Mammary epithelial cell (primary cell): ENCODE measurements around the gene SLC1A2.

Source experiments
- EZH2 ChIP-seq: IDR thresholded peaks from 2 replicates; pipeline ENCODE4 v1.6.1; 2012; ENCODE audit warnings: low read length, inconsistent platforms, borderline replicate concordance
- TF ChIP-seq, protein P1 (sequence below), 2 donors: IDR thresholded peaks in 1 of 2; conservative IDR thresholded peaks in 1 of 2; 2 replicates each; pipeline ENCODE4 v1.5.1; 2011 to 2012; ENCODE audit warnings: inconsistent platforms in 2 of 2, low read length in 2 of 2, mild to moderate bottlenecking in 2 of 2, control low read depth in 1 of 2, low read depth in 1 of 2; ENCODE audit not compliant: insufficient read depth in 1 of 2; ENCODE audit errors: extremely low read depth in 1 of 2

DNA sequence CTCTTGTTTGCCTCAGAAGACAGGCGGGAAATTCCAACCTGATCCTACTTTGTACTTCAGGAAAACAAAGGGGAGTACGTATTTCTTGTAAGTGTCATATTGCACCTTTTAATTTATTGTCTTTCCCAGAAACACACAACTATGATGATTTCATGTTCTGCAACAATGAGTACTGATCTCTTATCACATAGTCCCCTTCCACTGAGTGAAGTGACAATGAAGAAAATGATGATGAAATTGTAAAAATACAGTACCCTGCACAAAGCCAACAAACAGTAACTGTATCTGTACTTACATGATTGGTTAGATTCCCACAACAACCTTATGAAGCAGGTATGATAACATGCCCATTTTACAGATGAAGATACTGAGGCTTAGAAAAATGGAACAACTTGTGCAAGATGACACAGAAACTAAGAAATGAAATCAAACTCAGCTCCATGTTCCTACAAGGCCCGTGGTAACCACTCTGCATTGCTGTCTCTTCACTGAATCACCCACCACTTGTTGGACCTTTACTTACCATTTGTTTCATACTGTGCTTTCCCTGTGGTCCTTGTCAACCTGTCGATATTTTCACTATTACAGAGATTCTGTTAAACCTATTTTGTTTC is 37.5 kb downstream of the SLC1A2 start:
- TF ChIP-seq, protein P1, sequence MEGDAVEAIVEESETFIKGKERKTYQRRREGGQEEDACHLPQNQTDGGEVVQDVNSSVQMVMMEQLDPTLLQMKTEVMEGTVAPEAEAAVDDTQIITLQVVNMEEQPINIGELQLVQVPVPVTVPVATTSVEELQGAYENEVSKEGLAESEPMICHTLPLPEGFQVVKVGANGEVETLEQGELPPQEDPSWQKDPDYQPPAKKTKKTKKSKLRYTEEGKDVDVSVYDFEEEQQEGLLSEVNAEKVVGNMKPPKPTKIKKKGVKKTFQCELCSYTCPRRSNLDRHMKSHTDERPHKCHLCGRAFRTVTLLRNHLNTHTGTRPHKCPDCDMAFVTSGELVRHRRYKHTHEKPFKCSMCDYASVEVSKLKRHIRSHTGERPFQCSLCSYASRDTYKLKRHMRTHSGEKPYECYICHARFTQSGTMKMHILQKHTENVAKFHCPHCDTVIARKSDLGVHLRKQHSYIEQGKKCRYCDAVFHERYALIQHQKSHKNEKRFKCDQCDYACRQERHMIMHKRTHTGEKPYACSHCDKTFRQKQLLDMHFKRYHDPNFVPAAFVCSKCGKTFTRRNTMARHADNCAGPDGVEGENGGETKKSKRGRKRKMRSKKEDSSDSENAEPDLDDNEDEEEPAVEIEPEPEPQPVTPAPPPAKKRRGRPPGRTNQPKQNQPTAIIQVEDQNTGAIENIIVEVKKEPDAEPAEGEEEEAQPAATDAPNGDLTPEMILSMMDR (conservative IDR thresholded peaks at IDR 0.05 in 1 of 2, IDR thresholded peaks at IDR 0.05 in 1 of 2; ENCODE audit: extremely low read depth in 1 of 2, insufficient read depth in 1 of 2, low read depth in 1 of 2, low read length in 2 of 2) = no peak
- TF ChIP-seq EZH2 = no peak
